ENCODE results near the gene VASH2. TPM values are rescaled to one million over a fixed set of nuclear protein-coding genes. Genes with fewer than 3 reads are reported as not detected.

The VASH2 gene
- total and polyA plus RNA-seq, 2 donors (not counting 1 experiment from before 2014, with no cell fraction given), result 0.06 TPM; not detected in 1

DNA sequence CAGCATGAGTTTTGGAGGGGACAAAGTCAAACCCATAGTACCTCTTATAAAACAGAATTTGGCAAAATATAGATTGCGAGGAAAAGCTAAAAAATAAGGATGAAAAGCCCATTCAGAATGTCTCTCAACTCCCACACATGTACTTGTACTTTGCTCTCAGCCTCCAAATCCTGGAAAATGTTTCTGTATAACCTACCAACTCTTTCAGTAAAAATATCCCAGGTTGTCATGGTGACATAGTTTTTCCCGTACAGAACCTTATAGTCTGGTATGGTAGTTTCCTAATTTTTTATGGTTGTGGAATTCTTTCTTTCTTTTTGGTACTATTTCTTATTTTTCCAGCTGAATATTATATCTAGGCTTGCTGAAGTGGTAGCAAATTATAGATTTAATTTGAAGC lies 85.2 kb downstream of the VASH2 start:
- no peak overlapping the region for H3K27ac ChIP-seq (ENCODE audit: low read length in 2 of 2)
- Mint-ChIP-seq H3K27ac (no peak overlapping the region), H3K9me3 (ENCODE audit: insufficient read depth) (no peaks in the 10 kb centered on the region), H3K27me3 (peaks cover 43% of the 10 kb centered on the region), H3K4me3 (no peak overlapping the region), H3K4me1 (no peaks in the 10 kb centered on the region)
- H4K20me1 ChIP-seq (ENCODE audit: control insufficient read depth, insufficient read depth, low read length, poor library complexity, severe bottlenecking), result no peaks in the 10 kb centered on the region
- ATAC-seq (ENCODE audit: low read depth) (no peak), DNase-seq (no peak)
- TF ChIP-seq EZH2 (IDR thresholded peaks at IDR 0.05; ENCODE audit: borderline replicate concordance, insufficient read depth, low read depth, low read length, poor library complexity, severe bottlenecking), result no peak
- H3K4me1 ChIP-seq (ENCODE audit: control insufficient read depth in 2 of 2, insufficient read depth in 2 of 2, low read length in 2 of 2), result no peaks in the 10 kb centered on the region
- no peaks in the 10 kb centered on the region for H3K79me2 ChIP-seq (ENCODE audit: control insufficient read depth, insufficient read depth, low read length)
- CTCF ChIA-PET, result no interaction called here
- no peak overlapping the region for H3K4me2 ChIP-seq (replicated peaks; ENCODE audit: low read depth, low read length, poor library complexity, severe bottlenecking)
- POLR2A ChIA-PET, result no interaction called here
- no peak overlapping the region for H3K4me3 ChIP-seq (ENCODE audit: control extremely low read depth in 1 of 5, extremely low read depth in 1 of 5, insufficient read depth in 1 of 5, low read depth in 2 of 5, low read length in 4 of 5)
- H3K9me3 ChIP-seq (ENCODE audit: control extremely low read depth in 1 of 3, control insufficient read depth in 2 of 3, insufficient read depth in 1 of 3, low read length in 2 of 3), result peaks cover 0 to 3% (median 0%) of the 10 kb centered on the region in 3 donors
- no peak overlapping the region for H2AFZ ChIP-seq (ENCODE audit: insufficient read depth, low read depth, low read length, poor library complexity, severe bottlenecking)
- no CpG with 5 or more reads among the region's 2 CpGs for WGBS (ENCODE audit: insufficient coverage)
- no peak overlapping the region for H3K9ac ChIP-seq (ENCODE audit: low read length)
- H3K27me3 ChIP-seq (replicated peaks in 1 of 4; ENCODE audit: control extremely low read depth in 1 of 4, control insufficient read depth in 3 of 4, insufficient read depth in 4 of 4, low read length in 3 of 4), result peaks cover 0 to 14% (median 2%) of the 10 kb centered on the region in 4 experiments
- H3K36me3 ChIP-seq (replicated peaks in 1 of 2; ENCODE audit: control extremely low read depth in 1 of 2, control insufficient read depth in 1 of 2, extremely low read depth in 1 of 2, insufficient read depth in 2 of 2, low read length in 1 of 2), result no peaks in the 10 kb centered on the region
- intact Hi-C loops (cut with micrococcal nuclease), result no loop called here

Other genes starting within 250 kb of the VASH2 start
- gene NSL1, start 158.8 kb upstream of the VASH2 start, total RNA-seq, result 45.9 and 50.6 TPM in 2 replicates
- 20.3 and 20.5 TPM in 2 replicates for gene NSL1, start 158.8 kb upstream of the VASH2 start, polyA plus RNA-seq
- 28.6 and 30.7 TPM in 2 replicates for gene TATDN3, start 158.6 kb upstream of the VASH2 start, total RNA-seq
- gene TATDN3, start 158.6 kb upstream of the VASH2 start, polyA plus RNA-seq, result 17.6 and 19.8 TPM in 2 replicates
- gene SPATA45, start 102.9 kb upstream of the VASH2 start, total RNA-seq, result 0.64 TPM in 1 of 2 replicates, not detected in the other
- not detected in 2 replicates for gene SPATA45, start 102.9 kb upstream of the VASH2 start, polyA plus RNA-seq
- gene FLVCR1, start 92.3 kb upstream of the VASH2 start, total RNA-seq, result 19.2 and 19.7 TPM in 2 replicates
- 3.4 and 3.9 TPM in 2 replicates for gene FLVCR1, start 92.3 kb upstream of the VASH2 start, polyA plus RNA-seq
- gene ANGEL2, start 65.3 kb downstream of the VASH2 start, total RNA-seq, result 86.0 and 94.2 TPM in 2 replicates
- gene ANGEL2, start 65.3 kb downstream of the VASH2 start, polyA plus RNA-seq, result 25.2 and 45.8 TPM in 2 replicates
- gene RPS6KC1, start 100.7 kb downstream of the VASH2 start, total RNA-seq, result 19.0 and 19.8 TPM in 2 replicates
- gene RPS6KC1, start 100.7 kb downstream of the VASH2 start, polyA plus RNA-seq, result 2.4 and 2.6 TPM in 2 replicates

All from B cell (primary cell).